ENCODE measurements around the gene CAMK2A. TPM values are rescaled to one million over a fixed set of nuclear protein-coding genes. Genes with fewer than 3 reads are reported as not detected.

CAMK2A gene
- total RNA-seq, 4 donors from 2014 or later, result 0.32 to 0.82 TPM; not detected in 2

GRCh38 chr5:150316320-150316719, 26.7 kb upstream of the CAMK2A start:
- no peak for DNase-seq
- no peaks in the 10 kb centered on the region for H3K9me3 ChIP-seq
- no peaks in the 10 kb centered on the region for H3K27me3 ChIP-seq
- H3K36me3 ChIP-seq, result no peaks in the 10 kb centered on the region
- no peak overlapping the region for H3K27ac ChIP-seq
- H3K4me3 ChIP-seq, result no peak overlapping the region
- no peaks in the 10 kb centered on the region for H3K4me1 ChIP-seq
- in situ Hi-C loops (cut with MboI; ENCODE audit: low pct_ligation_motif_present in 1 of 4, low pct_unique_long_range_greater_than_20kb in 1 of 4, low sequenced_read_pairs in 3 of 4) (no loop called here), intact Hi-C loops (cut with DNase I; ENCODE audit: low total_unique reads) (no loop called here)
- 65 to 94% methylated on average over 3 of the region's 3 CpGs for whole genome bisulfite sequencing, 2 donors (ENCODE audit: low coverage in 1 of 2)
- TF ChIP-seq CTCF (IDR thresholded peaks at IDR 0.05) (no peak), POLR2A (IDR thresholded peaks at IDR 0.05) (no peak), EP300 (IDR thresholded peaks at IDR 0.05; ENCODE audit: low read depth) (no peak), POLR2AphosphoS5 (IDR thresholded peaks at IDR 0.05) (no peak)

GRCh38 chr5:150315245-150315644, 25.7 kb upstream of the CAMK2A start:
- H3K36me3 ChIP-seq, result no peaks in the 10 kb centered on the region
- no peaks in the 10 kb centered on the region for H3K9me3 ChIP-seq
- intact Hi-C loops (cut with DNase I; ENCODE audit: low total_unique reads) (no loop called here), in situ Hi-C loops (cut with MboI; ENCODE audit: low pct_ligation_motif_present in 1 of 4, low pct_unique_long_range_greater_than_20kb in 1 of 4, low sequenced_read_pairs in 3 of 4) (no loop called here)
- WGBS, 2 donors (ENCODE audit: low coverage in 1 of 2), result 78 to 86% methylated on average over 4 of the region's 4 CpGs
- H3K4me3 ChIP-seq, result no peak overlapping the region
- DNase-seq, result no peak
- no peaks in the 10 kb centered on the region for H3K27me3 ChIP-seq
- H3K27ac ChIP-seq, result no peak overlapping the region
- H3K4me1 ChIP-seq, result no peaks in the 10 kb centered on the region
- TF ChIP-seq EP300 (IDR thresholded peaks at IDR 0.05; ENCODE audit: low read depth), result no peak
- no peak for TF ChIP-seq POLR2A (IDR thresholded peaks at IDR 0.05)
- TF ChIP-seq CTCF (IDR thresholded peaks at IDR 0.05), result no peak
- no peak for TF ChIP-seq POLR2AphosphoS5 (IDR thresholded peaks at IDR 0.05)

- intact Hi-C loops (cut with DNase I; ENCODE audit: low total_unique reads), result no loop called here
- H3K27me3 ChIP-seq, result no peaks in the 10 kb centered on the region
- in situ Hi-C loops (cut with MboI; ENCODE audit: low pct_ligation_motif_present in 1 of 4, low pct_unique_long_range_greater_than_20kb in 1 of 4, low sequenced_read_pairs in 3 of 4), result no loop called here
- H3K4me3 ChIP-seq, result no peak overlapping the region
- no peak for DNase-seq
- no peaks in the 10 kb centered on the region for H3K4me1 ChIP-seq
- no peaks in the 10 kb centered on the region for H3K36me3 ChIP-seq
- no peaks in the 10 kb centered on the region for H3K9me3 ChIP-seq
- H3K27ac ChIP-seq, result no peak overlapping the region
- WGBS, 2 donors (ENCODE audit: low coverage in 1 of 2), result 79 to 81% methylated on average over 4 to 6 of the region's 6 CpGs
- TF ChIP-seq CTCF (IDR thresholded peaks at IDR 0.05) (no peak), POLR2A (IDR thresholded peaks at IDR 0.05) (no peak), POLR2AphosphoS5 (IDR thresholded peaks at IDR 0.05) (no peak), EP300 (IDR thresholded peaks at IDR 0.05; ENCODE audit: low read depth) (no peak)
Observed at GRCh38 chr5:150313921-150314716, 24.5 kb upstream of the CAMK2A start.

GRCh38 chr5:150313501-150313900, 23.9 kb upstream of the CAMK2A start:
- in situ Hi-C loops (cut with MboI; ENCODE audit: low pct_ligation_motif_present in 1 of 4, low pct_unique_long_range_greater_than_20kb in 1 of 4, low sequenced_read_pairs in 3 of 4) (no loop called here), intact Hi-C loops (cut with DNase I; ENCODE audit: low total_unique reads) (no loop called here)
- H3K4me1 ChIP-seq, result no peaks in the 10 kb centered on the region
- no peaks in the 10 kb centered on the region for H3K9me3 ChIP-seq
- no peak overlapping the region for H3K4me3 ChIP-seq
- TF ChIP-seq CTCF (IDR thresholded peaks at IDR 0.05) (no peak), POLR2AphosphoS5 (IDR thresholded peaks at IDR 0.05) (no peak), EP300 (IDR thresholded peaks at IDR 0.05; ENCODE audit: low read depth) (no peak), POLR2A (IDR thresholded peaks at IDR 0.05) (no peak)
- no peaks in the 10 kb centered on the region for H3K27me3 ChIP-seq
- no peak for DNase-seq
- no peak overlapping the region for H3K27ac ChIP-seq
- 81 to 88% methylated on average over 5 to 6 of the region's 6 CpGs for WGBS, 2 donors (ENCODE audit: low coverage in 1 of 2)
- no peaks in the 10 kb centered on the region for H3K36me3 ChIP-seq

Data from transverse colon (tissue), 4 donors.